ENCODE results near the gene OTOP3. TPM values are rescaled to one million over a fixed set of nuclear protein-coding genes. Genes with fewer than 3 reads are reported as not detected.
"Not testable (repeated sequence)": the region's sequence is repeated elsewhere in the genome, so short reads cannot be mapped to it uniquely, and the experiment has no call there.

Gene OTOP3
- total RNA-seq, 4 donors from 2014 or later = 7.1 to 33.9 (median 24.0) TPM

DNA sequence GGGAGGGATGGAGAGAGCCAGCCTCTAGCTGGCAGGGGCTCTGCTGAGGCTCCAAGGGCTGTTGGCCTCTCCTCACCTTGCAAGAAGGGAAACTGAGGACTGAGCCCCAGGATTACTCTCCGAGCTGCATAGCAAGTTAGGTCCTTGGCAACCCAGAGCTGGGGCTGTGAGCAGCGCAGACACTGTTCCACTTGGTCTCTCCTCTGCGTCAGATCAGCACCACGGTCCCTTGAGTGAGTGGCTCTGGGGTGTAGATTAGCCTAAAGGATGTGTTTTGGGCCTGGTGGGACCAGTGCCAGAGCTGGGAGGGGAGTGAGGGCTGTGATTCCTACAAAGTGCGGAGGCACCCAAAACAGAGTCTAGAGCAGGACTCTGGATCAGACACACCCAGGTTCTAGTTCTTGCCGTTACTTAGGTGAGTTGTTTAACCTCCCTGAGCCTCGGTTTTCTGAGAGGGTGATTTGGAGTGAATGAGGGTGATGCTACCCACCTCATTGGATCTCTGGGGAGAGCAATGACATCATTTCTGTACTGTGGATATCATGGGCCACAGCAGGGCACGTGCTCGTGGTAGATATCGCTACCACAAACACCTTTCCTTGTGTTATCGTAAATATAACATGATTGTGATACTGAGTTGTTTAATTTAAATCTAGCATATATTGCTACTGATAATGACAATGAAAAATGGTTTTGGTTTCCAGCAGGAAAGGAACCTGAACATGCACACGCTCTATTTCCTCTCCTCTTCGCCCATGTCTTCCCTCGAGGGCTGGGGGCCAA is 34.2 kb upstream of the OTOP3 start:
- Histone ChIP-seq H3K27ac (no peak overlapping the region), H3K36me3 (no peaks in the 10 kb centered on the region), H3K4me1 (peaks cover 0 to 25% (median 0%) of the 10 kb centered on the region in 3 donors), H3K9me3 (no peaks in the 10 kb centered on the region), H3K27me3 (peaks cover 0 to 40% (median 0%) of the 10 kb centered on the region in 4 donors), H3K4me3 (no peak overlapping the region)
- WGBS, 2 donors = 67 to 71% methylated on average over 12 to 14 of the region's 14 CpGs
- TF ChIP-seq, protein P1, sequence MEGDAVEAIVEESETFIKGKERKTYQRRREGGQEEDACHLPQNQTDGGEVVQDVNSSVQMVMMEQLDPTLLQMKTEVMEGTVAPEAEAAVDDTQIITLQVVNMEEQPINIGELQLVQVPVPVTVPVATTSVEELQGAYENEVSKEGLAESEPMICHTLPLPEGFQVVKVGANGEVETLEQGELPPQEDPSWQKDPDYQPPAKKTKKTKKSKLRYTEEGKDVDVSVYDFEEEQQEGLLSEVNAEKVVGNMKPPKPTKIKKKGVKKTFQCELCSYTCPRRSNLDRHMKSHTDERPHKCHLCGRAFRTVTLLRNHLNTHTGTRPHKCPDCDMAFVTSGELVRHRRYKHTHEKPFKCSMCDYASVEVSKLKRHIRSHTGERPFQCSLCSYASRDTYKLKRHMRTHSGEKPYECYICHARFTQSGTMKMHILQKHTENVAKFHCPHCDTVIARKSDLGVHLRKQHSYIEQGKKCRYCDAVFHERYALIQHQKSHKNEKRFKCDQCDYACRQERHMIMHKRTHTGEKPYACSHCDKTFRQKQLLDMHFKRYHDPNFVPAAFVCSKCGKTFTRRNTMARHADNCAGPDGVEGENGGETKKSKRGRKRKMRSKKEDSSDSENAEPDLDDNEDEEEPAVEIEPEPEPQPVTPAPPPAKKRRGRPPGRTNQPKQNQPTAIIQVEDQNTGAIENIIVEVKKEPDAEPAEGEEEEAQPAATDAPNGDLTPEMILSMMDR (IDR thresholded peaks at IDR 0.05) = no peak
- no peak for TF ChIP-seq POLR2A (IDR thresholded peaks at IDR 0.05)
- intact Hi-C loops (cut with DNase I) = no loop called here
- no peak for DNase-seq

- H3K4me3 ChIP-seq = no peak overlapping the region
- peaks cover 0 to 39% (median 5%) of the 10 kb centered on the region in 3 donors for H3K4me1 ChIP-seq
- intact Hi-C loops (cut with DNase I) = no loop called here
- peaks cover 0 to 44% (median 0%) of the 10 kb centered on the region in 4 donors for H3K27me3 ChIP-seq
- WGBS, 2 donors = 89 to 92% methylated on average over 7 to 9 of the region's 9 CpGs
- no peaks in the 10 kb centered on the region for H3K36me3 ChIP-seq
- TF ChIP-seq, protein P1 (IDR thresholded peaks at IDR 0.05) = no peak
- no peak for TF ChIP-seq POLR2A (IDR thresholded peaks at IDR 0.05)
- H3K9me3 ChIP-seq = no peaks in the 10 kb centered on the region
- H3K27ac ChIP-seq = no peak overlapping the region
- DNase-seq = no peak
Measured at GRCh38 chr17:74903034-74903433, 32.7 kb upstream of the OTOP3 start.

GRCh38 chr17:74903671-74904070 is 32.0 kb upstream of the OTOP3 start:
- H3K4me1 ChIP-seq = peaks cover 5 to 39% (median 11%) of the 10 kb centered on the region in 3 donors
- no peak overlapping the region for H3K4me3 ChIP-seq
- H3K36me3 ChIP-seq = no peaks in the 10 kb centered on the region
- intact Hi-C loops (cut with DNase I) = no loop called here
- no peak overlapping the region for H3K27ac ChIP-seq
- DNase-seq = no peak
- no peaks in the 10 kb centered on the region for H3K9me3 ChIP-seq
- TF ChIP-seq, protein P1 (IDR thresholded peaks at IDR 0.05) = no peak
- no peak for TF ChIP-seq POLR2A (IDR thresholded peaks at IDR 0.05)
- 54 to 56% methylated on average over 3 to 4 of the region's 6 CpGs for WGBS, 2 donors
- peaks cover 0 to 44% (median 0%) of the 10 kb centered on the region in 4 donors for H3K27me3 ChIP-seq

GRCh38 chr17:74904687-74905409 is 30.9 kb upstream of the OTOP3 start:
- no peak for TF ChIP-seq POLR2A (IDR thresholded peaks at IDR 0.05)
- TF ChIP-seq, protein P1 (IDR thresholded peaks at IDR 0.05) = no peak
- no peak overlapping the region for H3K27ac ChIP-seq
- no peak overlapping the region for H3K4me3 ChIP-seq
- intact Hi-C loops (cut with DNase I) = no loop called here
- H3K36me3 ChIP-seq = no peaks in the 10 kb centered on the region
- H3K4me1 ChIP-seq = peaks cover 6 to 41% (median 15%) of the 10 kb centered on the region in 3 donors
- no peak for DNase-seq
- peaks cover 0 to 44% (median 0%) of the 10 kb centered on the region in 4 donors for H3K27me3 ChIP-seq
- 73 to 86% methylated on average over 5 to 7 of the region's 7 CpGs for WGBS, 2 donors
- no peaks in the 10 kb centered on the region for H3K9me3 ChIP-seq

DNA sequence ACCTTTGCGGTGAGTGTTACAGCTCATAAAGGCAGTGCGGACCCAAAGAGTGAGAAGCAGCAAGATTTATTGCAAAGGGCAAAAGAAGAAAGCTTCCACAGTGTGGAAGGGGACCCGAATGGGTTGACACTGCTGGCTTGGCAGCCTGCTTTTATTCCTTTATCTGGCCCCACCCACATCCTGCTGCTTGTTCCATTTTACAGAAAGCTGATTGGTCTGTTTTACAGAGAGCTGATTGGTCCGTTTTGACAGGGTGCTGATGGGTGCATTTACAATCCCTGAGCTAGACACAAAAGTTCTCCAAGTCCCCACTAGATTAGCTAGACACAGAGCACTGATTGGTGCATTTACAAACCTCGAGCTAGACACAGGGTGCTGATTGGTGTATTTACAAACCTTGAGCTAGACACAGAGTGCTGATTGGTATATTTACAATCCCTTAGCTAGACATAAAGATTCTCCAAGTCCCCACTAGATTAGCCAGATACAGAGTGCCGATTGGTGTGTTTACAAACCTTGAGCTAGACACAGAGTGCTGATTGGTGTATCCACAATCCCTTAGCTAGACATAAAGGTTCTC is 29.4 kb upstream of the OTOP3 start:
- H3K9me3 ChIP-seq; H3K36me3 ChIP-seq; DNase-seq; H3K27ac ChIP-seq; intact Hi-C loops (cut with DNase I); H3K4me3 ChIP-seq: not testable (repeated sequence)
- H3K27me3 ChIP-seq = peaks cover 0 to 40% (median 0%) of the 10 kb centered on the region in 4 donors
- WGBS, 2 donors = 71 to 74% methylated on average over 5 to 6 of the region's 6 CpGs
- peaks cover 6 to 26% (median 15%) of the 10 kb centered on the region in 3 donors for H3K4me1 ChIP-seq

All from esophagus squamous epithelium (tissue), 5 donors.